Stimulated activated CD8-positive, alpha-beta memory T cell treated with anti-CD3 and anti-CD28 coated beads, Interleukin-15, amount 100 ng/mL, for 4 hours (primary cell): Measurements from ENCODE around the gene RNF38.
"Not testable (repeated sequence)": the region's sequence is repeated elsewhere in the genome, so short reads cannot be mapped to it uniquely, and the experiment has no call there.

Experiments used
- DNase-seq, 2 donors: peaks; one replicate each; pipeline ENCODE4 v3.0.0-alpha.2; 2020; ENCODE audit warnings: low read depth in 2 of 2

Gene RNF38

DNA sequence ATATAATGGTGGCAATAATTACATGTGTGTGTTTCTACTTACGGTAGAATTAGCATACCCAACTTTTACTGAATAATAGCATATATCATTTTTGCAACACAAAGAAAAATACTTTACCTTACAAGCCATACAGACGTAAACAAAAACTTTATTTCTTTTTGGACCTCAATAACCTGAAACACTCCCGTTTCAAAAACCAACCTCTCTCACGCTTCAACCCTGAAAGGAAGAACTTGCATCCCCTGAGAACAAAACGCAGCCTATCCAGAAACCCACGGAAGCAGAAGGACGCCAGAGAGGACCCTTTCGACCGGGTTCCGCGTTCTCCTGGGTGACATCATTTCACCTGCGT lies at the start of gene RNF38:
TSS of gene RNF38 (minus strand) at position 290 of the 352 bp plus-strand sequence. CDS start at position 129, 161 bp downstream.
- DNase-seq: no peak

DNA sequence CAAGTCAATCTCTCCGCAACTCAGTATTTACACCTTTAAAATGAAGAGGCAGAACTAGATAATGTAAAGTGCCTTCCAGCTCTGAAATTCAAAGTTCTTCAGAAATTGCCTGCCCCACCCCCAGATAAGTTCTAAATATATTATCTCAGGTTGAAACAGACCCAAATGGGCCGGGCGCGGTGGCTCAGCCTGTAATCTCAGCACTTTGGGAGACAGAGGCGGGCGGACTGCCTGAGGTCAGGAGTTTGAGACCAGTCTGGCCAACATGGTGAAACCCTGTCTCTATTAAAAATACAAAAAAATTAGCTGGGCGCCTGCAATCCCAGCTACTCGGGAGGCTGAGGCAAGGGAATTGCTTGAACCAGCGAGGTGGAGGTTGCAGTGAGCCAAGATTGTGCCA lies 48.5 kb upstream of the RNF38 start:
- not testable (repeated sequence) for DNase-seq

DNA sequence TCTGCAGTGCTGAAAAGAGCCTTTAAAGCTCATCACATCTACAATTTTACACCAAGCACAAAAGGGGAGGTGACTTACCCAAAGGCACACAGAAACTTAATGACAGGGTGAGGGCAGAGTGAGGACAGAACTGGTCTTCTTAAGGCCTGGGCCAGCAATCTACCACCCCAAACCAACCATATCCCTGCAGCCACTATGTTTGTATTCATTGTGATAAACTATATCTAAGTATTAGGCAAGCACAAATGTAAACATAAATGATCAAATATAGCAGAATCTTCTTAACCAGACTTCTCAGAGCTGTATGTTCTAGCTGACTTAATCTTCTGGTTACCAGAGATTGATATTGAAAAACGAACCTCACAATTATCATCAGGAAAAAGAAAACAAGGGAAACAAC lies 47.9 kb upstream of the RNF38 start:
- DNase-seq: no peak

DNA sequence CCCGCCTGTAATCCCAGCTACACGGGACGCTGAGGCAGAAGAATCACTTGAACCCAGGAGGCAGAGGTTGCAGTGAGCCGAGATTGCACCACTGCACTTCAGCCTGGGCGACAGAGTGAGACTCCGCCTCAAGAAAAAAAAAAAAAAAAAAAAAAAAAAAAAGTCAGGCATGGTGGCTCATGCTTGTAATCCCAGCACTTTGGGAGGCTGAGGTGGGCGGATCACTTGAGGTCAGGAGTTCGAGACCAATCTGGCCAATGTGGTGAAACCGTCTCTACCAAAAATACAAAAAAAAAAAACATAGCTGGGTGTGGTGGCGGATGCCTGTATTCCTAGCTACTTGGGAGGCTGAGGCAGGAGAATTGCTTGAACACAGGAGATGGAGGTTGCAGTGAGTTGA lies 46.6 kb upstream of the RNF38 start:
- not testable (repeated sequence) for DNase-seq

DNA sequence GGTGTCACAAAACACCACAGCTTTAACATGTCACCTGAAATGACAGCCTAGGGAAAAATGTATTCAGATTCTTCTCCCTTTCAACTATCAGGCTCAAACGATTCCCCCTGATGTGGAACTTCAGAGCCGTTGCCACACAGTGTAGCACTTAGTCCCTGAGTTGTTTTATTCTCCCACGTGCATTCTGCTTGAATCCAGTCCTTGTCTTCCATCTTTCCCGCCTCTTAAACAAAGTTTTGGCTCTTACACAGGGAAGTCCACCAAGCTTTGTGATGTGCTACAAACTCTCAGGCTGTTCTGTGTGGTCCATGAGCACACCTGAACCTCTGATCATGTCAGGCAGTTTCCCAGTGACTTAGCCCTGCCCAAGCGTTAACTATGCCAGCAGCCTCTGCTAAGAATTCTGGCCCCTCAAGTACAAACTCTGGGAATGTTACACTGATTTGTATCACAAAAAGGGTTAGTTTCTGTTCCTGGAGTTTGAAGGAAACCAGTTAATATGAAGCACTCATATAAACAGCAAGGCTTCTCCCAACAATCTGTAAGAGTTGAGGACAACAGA lies 45.8 kb upstream of the RNF38 start:
- DNase-seq: no peak

DNA sequence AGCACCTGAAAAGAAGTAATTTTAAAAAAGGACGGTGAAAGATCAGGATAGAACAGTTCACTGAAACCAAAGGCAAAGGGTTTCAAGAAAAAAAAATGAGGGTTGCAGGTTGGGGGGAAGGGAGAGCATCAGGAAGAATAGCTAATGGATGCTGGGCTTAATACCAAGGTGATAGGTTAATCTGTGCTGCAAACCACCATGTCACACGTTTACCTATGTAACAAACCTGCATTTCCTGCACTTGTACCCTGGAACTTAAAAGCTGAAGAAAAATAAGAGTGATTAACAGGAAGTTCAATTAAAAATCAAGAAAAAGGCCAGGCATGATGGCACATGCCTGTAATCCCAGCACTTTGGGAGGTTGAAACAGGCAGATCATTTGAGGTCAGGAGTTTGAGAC lies 44.1 kb upstream of the RNF38 start:
- DNase-seq: no peak

DNA sequence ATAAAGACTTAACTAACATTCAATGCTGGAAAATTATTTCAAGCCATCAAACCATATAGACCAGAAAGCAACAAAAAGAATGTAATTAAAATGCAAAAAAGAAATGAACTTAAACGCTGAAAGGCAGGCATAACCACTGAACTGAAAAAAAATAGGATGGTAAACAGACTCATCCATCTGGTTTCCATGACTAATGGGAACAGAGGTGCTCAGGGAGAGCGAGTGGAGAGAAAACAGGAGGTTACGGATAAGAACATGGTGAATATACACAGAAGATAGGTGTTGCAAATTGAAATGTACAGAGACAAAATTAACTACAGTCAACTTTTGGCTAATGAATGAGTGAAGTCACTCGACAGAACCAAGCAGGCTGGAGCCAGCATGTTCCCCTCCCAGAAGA lies 43.5 kb upstream of the RNF38 start:
- DNase-seq: no peak

DNA sequence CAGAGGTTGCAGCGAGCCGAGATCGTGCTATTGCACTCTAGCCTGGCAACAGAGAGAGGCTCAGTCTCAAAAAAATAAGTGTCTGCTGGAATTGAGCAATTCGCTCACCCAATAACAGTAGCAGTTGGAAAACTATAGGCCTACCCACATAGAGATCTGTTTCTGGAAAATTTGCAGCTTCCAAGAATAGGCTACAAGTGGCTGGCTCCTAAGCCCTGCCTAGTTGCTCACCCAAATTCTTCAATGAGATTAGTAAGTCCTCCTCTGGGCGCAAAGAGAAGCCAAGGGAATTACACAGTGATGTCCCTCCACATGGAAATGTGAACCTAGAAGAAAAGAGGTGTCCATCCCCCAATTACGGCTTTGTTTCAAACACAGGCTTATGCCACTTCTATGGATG lies 42.6 kb upstream of the RNF38 start:
- no peak for DNase-seq

DNA sequence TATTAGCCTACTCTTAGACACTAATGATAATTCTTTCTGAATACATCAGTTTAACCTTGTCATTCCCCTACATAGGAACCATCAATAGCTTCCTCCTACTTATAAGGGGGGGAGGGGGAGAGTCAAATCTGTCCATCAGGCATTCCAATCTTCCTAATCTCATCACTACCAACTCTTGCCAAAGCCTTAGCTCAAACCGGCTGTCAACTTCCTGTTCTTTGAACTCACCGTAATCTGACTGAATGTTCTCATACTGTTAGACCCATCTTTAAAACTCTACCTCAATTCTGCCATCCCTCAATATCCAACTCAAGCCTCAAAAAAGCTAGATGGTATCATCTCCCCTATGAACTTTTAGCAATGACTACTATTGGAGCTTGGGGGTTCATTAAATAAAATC lies 41.9 kb upstream of the RNF38 start:
- DNase-seq: no peak

DNA sequence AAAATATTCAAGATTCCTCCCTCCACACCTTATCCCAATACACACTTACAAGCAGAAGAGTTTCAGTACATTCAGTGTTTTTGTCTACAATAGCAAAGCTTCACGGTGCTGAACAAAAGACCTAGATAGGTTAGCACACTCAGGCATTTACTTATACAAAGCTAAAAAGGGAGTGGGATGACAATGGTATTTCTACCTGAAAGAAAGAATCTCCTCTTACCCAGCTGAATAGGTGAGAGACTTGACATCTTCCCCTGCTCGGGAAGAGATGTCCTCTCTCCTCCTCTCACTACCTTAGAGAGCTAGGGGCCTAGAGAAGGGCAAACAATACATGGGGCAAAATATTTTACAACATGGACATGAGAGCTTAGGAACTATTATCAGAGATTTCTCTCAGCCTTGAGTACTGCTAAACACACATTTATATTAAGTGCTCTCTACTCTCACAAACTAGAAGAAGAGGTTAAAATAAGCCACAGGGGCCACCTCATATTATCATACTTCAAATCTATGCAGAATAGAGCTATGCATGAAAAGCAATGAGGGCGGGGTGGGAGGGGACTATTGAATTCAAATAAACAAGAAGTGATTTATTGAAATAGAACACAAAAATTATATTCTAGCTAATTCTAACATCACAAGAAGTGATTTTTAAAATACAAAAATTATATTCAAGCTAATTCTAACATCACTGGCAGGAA lies 38.6 kb upstream of the RNF38 start:
- no peak for DNase-seq

DNA sequence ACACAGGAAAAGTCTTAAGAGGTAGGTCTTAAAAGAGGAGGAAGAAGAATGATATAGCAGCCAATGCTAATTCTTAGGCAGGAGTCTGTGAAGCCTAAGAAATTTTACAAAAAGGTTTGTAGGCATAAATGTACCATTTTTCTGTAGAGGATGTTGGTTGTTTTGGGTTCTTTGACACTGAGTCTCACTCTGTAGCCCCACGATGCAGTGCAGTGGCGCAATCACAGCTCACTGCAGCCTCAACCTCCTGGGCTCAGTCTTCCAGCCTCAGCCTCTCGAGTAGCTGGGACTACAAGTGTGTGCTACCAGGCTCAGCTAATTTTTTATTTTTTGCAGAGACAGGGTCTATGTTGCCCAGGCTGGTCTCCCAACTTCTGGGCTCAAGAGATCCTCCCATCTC lies 37.7 kb upstream of the RNF38 start:
- no peak for DNase-seq

DNA sequence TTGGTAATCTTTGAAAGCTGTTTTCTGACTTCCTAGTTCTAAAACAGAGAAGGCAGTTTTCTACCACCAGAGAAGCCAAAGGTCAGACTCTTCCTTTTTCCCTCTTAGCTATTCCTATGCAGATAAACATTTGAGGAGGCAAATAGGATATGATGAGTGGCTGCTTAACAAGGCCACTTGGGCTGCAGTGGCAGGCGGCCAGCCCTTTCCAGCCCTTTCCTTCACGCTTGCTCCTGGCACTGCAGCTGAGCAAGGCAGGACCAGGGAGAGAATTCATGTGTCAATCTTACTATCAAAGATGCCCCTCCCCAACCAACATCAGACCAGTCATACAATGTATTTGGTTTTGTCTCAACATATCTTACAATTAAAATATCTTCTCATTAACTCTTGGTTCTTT lies 36.8 kb upstream of the RNF38 start:
- no peak for DNase-seq

DNA sequence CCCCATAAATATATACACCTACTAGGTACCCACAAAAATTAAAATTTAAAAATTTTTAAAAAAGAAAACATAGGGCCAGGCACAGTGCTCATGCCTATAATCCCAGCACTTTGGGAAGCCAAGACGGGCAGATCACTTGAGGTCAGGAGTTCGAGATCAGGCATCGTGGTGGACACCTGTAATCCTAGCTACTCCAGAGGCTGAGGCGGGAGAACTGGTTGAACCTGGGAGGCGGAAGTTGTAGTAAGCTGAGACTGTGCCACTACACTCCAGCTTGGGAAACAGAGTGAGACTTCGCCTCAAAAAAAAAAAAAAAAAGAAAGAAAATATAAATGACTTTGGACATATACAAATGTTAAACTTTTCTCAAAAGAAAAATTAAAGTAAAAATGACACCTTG lies 33.3 kb upstream of the RNF38 start:
- DNase-seq: no peak

DNA sequence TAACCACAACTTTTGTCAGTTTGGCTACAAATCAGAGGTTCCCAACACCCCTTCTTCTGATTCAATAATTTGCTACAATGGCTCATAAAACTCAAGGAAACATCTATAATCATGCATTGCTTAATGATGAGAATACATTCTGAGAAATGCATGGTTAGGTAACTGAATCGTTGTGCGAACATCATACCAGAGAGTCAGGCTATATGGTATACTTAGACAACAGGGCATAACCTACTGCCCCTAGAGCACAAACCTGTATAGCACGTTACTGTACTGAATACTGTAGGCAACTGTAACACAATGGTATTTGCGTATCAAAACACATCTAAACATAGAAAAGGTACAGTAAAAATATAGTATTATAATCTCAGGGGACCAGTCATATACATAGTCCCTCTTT lies 31.0 kb upstream of the RNF38 start:
- no peak for DNase-seq

DNA sequence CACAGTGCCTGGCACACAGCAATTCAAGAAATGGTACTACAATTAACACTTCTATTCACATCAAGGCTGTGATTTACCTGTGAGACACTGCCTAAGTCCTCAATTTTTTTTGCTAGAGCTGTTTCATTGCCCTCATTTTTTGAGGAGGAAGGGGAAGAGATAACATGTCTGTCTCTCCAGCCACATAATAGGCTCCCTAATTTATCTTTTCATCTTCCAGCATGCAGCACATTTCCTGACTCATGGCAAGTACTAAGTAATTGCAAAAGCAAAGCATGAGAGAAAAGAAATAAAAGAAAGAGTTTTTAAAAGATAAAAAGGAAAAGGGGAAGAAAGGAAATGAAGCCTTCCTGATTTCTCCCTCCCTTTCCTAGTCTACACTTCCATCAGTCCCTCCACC lies 26.9 kb upstream of the RNF38 start:
- DNase-seq: no peak

DNA sequence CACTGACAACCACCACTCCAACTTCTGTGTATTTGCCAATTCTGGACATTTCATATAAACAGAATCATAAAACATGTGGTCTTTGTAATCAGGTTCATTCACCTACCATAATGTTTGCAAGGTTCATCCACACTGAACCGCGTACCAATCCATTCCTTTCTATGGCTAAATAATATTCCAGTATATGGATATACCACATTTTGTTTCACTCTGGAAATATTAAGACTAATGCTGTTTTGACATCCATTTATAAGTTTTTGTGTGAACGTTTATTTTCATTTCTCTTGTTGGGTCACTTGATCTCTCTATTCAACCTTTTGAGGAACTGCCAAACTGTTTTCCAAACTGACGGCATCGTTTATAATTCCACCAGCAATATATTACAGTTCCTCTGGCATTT lies 26.3 kb upstream of the RNF38 start:
- DNase-seq: no peak

DNA sequence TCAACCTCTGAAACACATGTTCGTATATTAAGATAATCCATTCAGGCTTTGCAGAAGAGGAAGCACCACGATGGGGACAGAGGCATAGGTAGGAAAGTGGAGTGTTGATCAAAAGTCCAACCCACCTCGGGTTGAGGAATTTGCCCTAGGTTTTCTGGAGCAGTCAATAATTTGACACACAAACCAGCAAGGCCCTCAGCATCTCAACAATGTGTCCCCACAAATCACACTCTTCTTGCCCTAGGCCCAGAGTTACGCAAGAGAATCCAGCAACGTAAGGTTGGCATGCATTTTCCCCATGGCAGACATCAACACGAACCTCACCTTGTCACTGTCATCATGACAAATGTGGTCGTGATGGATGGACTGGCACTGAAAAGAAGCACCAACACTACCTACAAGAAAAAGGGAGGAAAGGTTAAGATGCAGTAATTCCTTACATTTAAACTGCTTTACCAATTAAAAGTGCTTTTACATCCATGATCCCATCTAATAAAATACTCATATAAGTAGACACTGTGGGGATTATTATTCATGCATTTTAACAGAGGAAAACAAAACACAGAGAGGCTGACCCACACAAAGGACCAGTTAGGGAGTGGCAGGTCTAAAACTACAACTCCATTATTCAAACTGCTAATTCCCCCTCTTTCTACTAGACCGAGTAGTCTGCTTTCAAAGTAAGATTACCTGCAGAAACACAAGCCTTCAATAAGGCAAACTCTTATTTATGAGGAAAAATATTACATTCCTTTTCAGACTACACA lies 24.4 kb upstream of the RNF38 start:
- no peak for DNase-seq

DNA sequence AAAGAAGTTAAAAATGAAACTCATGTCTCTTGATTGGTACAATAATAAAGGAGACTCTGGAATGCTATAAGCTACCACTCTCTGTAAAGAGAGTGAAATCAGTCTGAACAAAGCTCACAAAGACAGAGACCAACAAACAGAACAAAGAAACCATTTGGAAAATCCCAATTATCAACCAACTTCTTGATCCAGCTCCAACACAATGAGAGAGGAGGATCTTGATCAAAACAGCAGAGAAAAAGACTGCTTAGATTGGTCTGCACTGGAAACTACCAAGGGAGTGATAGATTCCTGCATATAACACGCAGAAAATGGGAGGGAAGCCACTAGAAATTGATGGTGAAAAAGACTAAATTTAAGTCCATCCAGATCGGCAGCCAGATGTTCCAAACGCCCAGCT lies 23.1 kb upstream of the RNF38 start:
- no peak for DNase-seq

DNA sequence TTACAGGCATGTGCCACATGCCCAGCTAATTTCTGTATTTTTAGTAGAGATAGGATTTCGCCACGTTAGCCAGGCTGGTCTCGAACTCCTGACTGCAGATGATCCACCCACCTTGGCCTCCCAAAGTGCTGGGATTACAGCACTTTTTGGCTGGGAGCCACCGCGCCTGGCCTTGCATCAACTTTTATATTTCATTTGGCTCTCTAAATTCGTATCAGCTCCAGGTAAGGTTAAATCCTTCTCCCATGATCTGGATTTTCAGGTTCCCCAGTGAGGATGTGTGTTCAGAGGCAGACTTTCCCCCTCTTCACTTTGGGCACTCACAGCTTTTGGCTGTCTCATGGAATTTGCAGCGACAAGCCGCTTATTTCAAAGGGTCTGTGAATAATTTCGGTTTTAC lies 16.8 kb upstream of the RNF38 start:
- no peak for DNase-seq

DNA sequence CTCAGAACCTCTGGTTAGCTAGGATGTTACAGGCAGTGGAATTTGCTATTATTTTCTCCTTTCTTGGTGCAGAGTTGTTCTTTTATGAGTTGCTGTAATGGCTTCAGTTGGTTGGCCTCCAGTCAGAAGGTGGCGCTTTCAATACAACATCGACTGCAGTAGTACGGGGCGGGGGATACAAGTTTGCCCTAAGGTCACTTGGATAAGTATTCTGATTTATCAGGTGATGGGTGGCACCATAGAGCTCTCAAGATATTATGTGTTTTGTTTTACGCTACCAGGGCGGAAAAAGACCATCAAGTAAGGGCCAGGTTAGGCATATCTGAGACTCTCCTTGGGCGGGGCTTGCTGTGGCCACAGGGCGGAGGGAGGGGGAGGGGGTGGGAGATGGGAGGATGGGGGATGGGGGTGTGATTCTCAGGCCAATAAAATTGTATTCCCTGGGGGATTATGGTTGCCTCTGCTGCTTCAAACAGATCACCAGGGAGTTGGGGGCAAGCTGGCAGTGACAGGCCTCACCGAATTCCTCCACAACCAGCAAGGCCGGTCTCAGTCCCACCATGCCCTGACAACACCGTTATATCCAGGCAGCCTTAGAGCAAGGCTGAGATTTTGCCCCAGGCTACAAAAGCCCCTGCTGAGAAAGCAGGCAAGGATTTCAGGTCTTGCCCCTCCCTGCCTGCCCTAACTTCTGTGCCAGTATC lies 15.9 kb upstream of the RNF38 start:
- DNase-seq: no peak

DNA sequence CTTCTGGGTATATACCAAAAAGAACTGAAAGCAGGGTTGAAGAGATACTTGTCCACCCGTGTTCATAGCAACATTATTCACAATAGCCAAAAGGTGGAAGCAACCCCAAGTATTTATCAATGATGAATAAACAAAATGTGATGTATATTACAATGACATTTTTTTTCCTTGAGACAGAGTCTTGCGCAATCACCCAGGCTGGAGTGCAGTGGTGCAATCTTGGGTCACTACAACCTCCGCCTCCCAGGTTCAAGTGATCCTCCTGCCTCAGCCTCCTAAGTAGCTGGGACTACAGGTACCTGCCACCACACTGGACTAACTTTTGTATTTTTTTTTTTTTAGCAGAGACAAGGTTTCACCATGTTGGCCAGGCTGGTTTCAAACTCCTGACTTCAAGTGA lies 11.3 kb upstream of the RNF38 start:
- DNase-seq: not testable (repeated sequence)

DNA sequence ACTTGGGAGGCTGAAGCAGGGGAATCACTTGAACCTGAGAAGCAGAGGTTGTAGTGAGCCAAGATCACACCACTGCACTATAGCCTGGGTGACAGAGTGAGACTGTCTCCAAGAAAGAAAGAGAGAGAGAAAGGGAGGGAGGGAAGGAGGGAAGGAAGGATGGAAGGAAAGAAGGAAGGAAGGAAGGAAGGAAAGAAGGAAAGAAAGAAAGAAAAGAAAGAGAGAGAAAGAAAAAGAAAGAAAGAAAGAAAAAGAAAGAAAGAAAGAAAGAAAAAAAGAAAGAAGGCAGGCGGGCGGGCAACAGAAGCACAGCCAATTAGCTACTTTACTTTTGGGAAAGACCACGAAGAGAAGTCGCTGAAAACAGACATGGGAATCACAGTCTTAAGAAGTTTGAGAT lies 9.0 kb upstream of the RNF38 start:
- DNase-seq: not testable (repeated sequence)
